PC-3 (cell line): ENCODE measurements around the gene JOSD1. TPM values are rescaled to one million over a fixed set of nuclear protein-coding genes. Genes with fewer than 3 reads are reported as not detected.

Experiments
- ATAC-seq: fragments of 200-7000 bp; cut with Tn5 transposase; 2 replicates; pipeline ENCODE4 v1.9.1; 2020; ENCODE audit warnings: mild to moderate bottlenecking, moderate library complexity
- BruUV-seq: library from RNA; stranded (reverse); fragments of 400-500 nt; replicated peaks from 2 replicates; lab custom pipeline; 2021; lab: Mats Ljungman, UMichigan
- CTCF ChIA-PET: fragments of 300-600 bp; sonication (Branson Sonifier 250); formaldehyde crosslinking; loops from one replicate; lab custom pipeline; 2022; ENCODE audit warnings: antibody characterized with exemption; lab: Charles Lee
- POLR2A ChIA-PET: fragments of 300-600 bp; sonication (Branson Sonifier 250); formaldehyde crosslinking; loops from one replicate; lab custom pipeline; 2022; ENCODE audit warnings: antibody characterized with exemption; ENCODE audit not compliant: unreplicated experiment; lab: Charles Lee
- DNase-seq: peaks from one replicate; pipeline ENCODE4 v3.0.0-alpha.2; 2015
- H2AFZ ChIP-seq: fragments of 300-600 bp; sonication (generic); 2 replicates; pipeline ENCODE4 v1.6.0; 2016; ENCODE audit warnings: antibody characterized with exemption, low read length
- H3F3A ChIP-seq: fragments of 300-600 bp; sonication (generic); one replicate; pipeline ENCODE4 v1.6.0; 2017; ENCODE audit warnings: antibody characterized with exemption, low read length, control low read depth, mild to moderate bottlenecking; ENCODE audit not compliant: unreplicated experiment
- H3K27ac ChIP-seq: fragments of 300-600 bp; sonication (generic); 2 replicates; pipeline ENCODE4 v1.5.1; 2016; ENCODE audit warnings: mild to moderate bottlenecking, low read length
- H3K27me3 ChIP-seq: fragments of 300-600 bp; sonication (generic); 2 replicates; pipeline ENCODE4 v1.6.1; 2016; ENCODE audit warnings: low read length, mixed read lengths
- H3K36me3 ChIP-seq: fragments of 300-600 bp; sonication (generic); 2 replicates; pipeline ENCODE4 v1.6.1; 2016; ENCODE audit warnings: low read depth, mixed run types, low read length, mixed read lengths
- H3K4me1 ChIP-seq: fragments of 300-600 bp; sonication (generic); 2 replicates; pipeline ENCODE4 v1.5.1; 2016; ENCODE audit warnings: low read length; ENCODE audit not compliant: insufficient read depth
- H3K4me2 ChIP-seq: fragments of 300-600 bp; sonication (generic); 2 replicates; pipeline ENCODE4 v1.6.0; 2016; ENCODE audit warnings: low read length
- H3K4me3 ChIP-seq: fragments of 300-600 bp; sonication (generic); 2 replicates; pipeline ENCODE4 v1.5.1; 2016; ENCODE audit warnings: mild to moderate bottlenecking, low read length, mixed read lengths
- H3K79me2 ChIP-seq: fragments of 300-600 bp; sonication (generic); 2 replicates; pipeline ENCODE4 v1.6.1; 2017; ENCODE audit warnings: low read length, mixed read lengths
- H3K9ac ChIP-seq: fragments of 300-600 bp; sonication (generic); 2 replicates; pipeline ENCODE4 v1.6.0; 2016; ENCODE audit warnings: mild to moderate bottlenecking, low read length
- H3K9me2 ChIP-seq: fragments of 300-600 bp; sonication (generic); replicated peaks from 2 replicates; pipeline ENCODE4 v1.6.1; 2016; ENCODE audit warnings: mixed run types, low read length, mixed read lengths
- H3K9me3 ChIP-seq: fragments of 300-600 bp; sonication (generic); 2 replicates; pipeline ENCODE4 v1.6.1; 2016; ENCODE audit warnings: low read length, mixed read lengths
- H4K20me1 ChIP-seq: fragments of 300-600 bp; sonication (generic); 2 replicates; pipeline ENCODE4 v1.6.1; 2016; ENCODE audit warnings: low read length, mixed read lengths
- CTCF ChIP-seq: fragments of 300-600 bp; sonication (generic); conservative IDR thresholded peaks from 2 replicates; pipeline ENCODE4 v1.5.1; 2017; ENCODE audit warnings: antibody characterized with exemption, low read depth, mild to moderate bottlenecking, low read length
- EZH2 ChIP-seq: fragments of 300-600 bp; sonication (generic); IDR thresholded peaks from one replicate; pipeline ENCODE4 v1.6.1; 2017; ENCODE audit warnings: antibody characterized with exemption, mild to moderate bottlenecking, low read length; ENCODE audit not compliant: unreplicated experiment
- EZH2phosphoT487 ChIP-seq: fragments of 300-600 bp; sonication (generic); IDR thresholded peaks from 2 replicates; pipeline ENCODE4 v1.6.1; 2018; ENCODE audit warnings: mild to moderate bottlenecking, antibody characterized with exemption, low read length, borderline replicate concordance
- intact Hi-C: fragments of 100-400 bp; cut with micrococcal nuclease; formaldehyde crosslinking; loops from 2 replicates; pipeline ENCODE4 v1.9.0; 2023
- total RNA-seq: library from RNA; depleted of rRNA; stranded (reverse); fragments of >200 nt; gene quantifications from 2 replicates; pipeline ENCODE4 v1.2.3, GENCODE V29; 2014

Gene JOSD1
- total RNA-seq, 1 experiment from 2014 or later, result 40.3 TPM

DNA sequence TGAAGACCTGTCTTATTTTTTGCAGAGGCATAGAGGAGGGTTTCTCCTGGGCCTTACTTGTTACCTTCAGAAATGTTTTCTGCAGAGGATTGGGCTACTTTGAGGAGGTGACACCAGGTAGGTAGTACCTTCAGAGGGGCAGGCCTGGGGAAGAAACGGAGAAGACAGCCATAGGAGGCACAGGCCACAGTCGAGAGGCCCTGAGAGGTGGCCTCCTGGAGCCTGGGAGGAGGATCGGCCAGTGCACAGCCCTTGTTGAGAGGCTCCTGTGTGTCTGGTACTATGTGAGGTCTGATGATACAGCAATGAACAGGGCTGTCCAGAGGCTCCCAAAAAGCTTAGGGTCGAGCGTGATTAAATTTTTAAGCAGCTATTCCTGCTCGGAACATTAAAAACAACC is 16.5 kb upstream of the JOSD1 start:
- intact Hi-C loops, result no loop called here
- Histone ChIP-seq H2AFZ (no peak overlapping the region), H3K9me3 (no peaks in the 10 kb centered on the region), H3K36me3 (peaks cover 12% of the 10 kb centered on the region), H3K9me2 (no peaks in the 10 kb centered on the region), H3K27me3 (no peaks in the 10 kb centered on the region), H3K4me2 (no peak overlapping the region), H3K4me1 (peaks cover 22% of the 10 kb centered on the region), H4K20me1 (peaks cover 15% of the 10 kb centered on the region; the same call in 1 of the 2 replicates), H3K4me3 (no peak overlapping the region), H3F3A (no peaks in the 10 kb centered on the region), H3K9ac (no peak overlapping the region), H3K79me2 (peaks cover 48% of the 10 kb centered on the region), H3K27ac (no peak overlapping the region)
- ATAC-seq, result no peak
- no TSS peak for BruUV-seq
- ChIA-PET CTCF (no interaction called here), POLR2A (no interaction called here)
- no peak for TF ChIP-seq CTCF
- no peak for TF ChIP-seq EZH2
- TF ChIP-seq EZH2phosphoT487, result no peak
- no peak for DNase-seq

DNA sequence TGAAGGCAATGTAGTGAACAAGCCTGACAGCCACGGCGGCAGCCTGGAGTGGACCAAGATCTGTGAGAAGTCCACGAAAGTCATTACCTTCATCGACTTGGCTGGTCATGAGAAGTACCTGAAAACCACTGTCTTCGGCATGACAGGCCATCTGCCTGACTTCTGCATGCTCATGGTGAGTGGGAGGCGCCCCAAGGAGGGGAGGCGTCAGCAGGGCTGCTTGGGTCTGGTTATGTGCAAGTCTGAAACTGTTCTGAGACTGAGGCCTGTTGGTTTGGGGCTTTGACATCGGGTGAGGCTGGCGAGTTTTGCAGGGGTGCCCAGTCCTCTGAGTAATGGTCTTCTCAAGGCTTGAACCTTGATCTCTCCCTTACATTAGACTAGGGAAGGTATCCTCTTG is 16.1 kb upstream of the JOSD1 start:
- DNase-seq, result no peak
- BruUV-seq, result no TSS peak
- CTCF ChIA-PET, result no interaction called here

More for the DNA sequence above, 16.1 kb upstream of the JOSD1 start:
- Histone ChIP-seq H3K4me2 (no peak overlapping the region), H3K9ac (no peak overlapping the region), H3K27me3 (no peaks in the 10 kb centered on the region), H2AFZ (no peak overlapping the region), H3K4me1 (peaks cover 22% of the 10 kb centered on the region), H3K36me3 (peaks cover 9% of the 10 kb centered on the region; the same call in 1 of the 2 replicates), H3K9me3 (no peaks in the 10 kb centered on the region), H3K9me2 (no peaks in the 10 kb centered on the region), H3K4me3 (no peak overlapping the region), H3K79me2 (peaks cover 52% of the 10 kb centered on the region), H3F3A (no peaks in the 10 kb centered on the region), H4K20me1 (peaks cover 18% of the 10 kb centered on the region; the same call in 1 of the 2 replicates), H3K27ac (no peak overlapping the region)
- intact Hi-C loops, result no loop called here
- no peak for ATAC-seq
- no peak for TF ChIP-seq EZH2phosphoT487
- no peak for TF ChIP-seq EZH2
- no peak for TF ChIP-seq CTCF
- POLR2A ChIA-PET, result no interaction called here
